Pancreas (tissue), 10 donors: ENCODE data around the gene IL17REL. TPM values are rescaled to one million over a fixed set of nuclear protein-coding genes. Genes with fewer than 3 reads are reported as not detected.
A peak's percentile ranks its signal among the peaks of the same experiment; 100 is the strongest.

Source experiments
- ATAC-seq, 4 donors: fragments of 200-7000 bp; cut with Tn5 transposase; one replicate each; pipeline versions ENCODE4 v1.8.0 to v1.9.1; 2020; ENCODE audit warnings: mild to moderate bottlenecking in 4 of 4, moderate library complexity in 4 of 4
- DNase-seq, 6 donors: peaks; one replicate each; pipeline ENCODE4 v3.0.0-alpha.2; 2020
- FAIRE-seq: peaks from 2 replicates; lab custom pipeline; 2012; peaks lifted over from hg19 to GRCh38; lab: Jason Lieb, UNC
- H3K27ac ChIP-seq, 4 donors: fragments of 200-600 bp; sonication (generic); 1 replicate in 3 of 4; 2 replicates in 1 of 4; pipeline versions ENCODE4 v1.5.0 to v1.8.0; 2020
- H3K27me3 ChIP-seq, 4 donors: fragments of 200-600 bp; one replicate each; pipeline ENCODE4 v1.8.0; 2021
- H3K36me3 ChIP-seq, 3 donors: fragments of 200-600 bp; sonication (generic) in 1 of 3; one replicate each; pipeline versions ENCODE4 v1.5.0 to v1.8.0; 2020 to 2021
- H3K4me1 ChIP-seq, 3 donors: fragments of 200-600 bp; one replicate each; pipeline ENCODE4 v1.8.0; 2021
- H3K4me3 ChIP-seq, 4 donors: fragments of 200-600 bp; sonication (generic) in 2 of 4; one replicate each; pipeline versions ENCODE4 v1.5.0 to v1.8.0; 2020 to 2021
- H3K9me3 ChIP-seq, 4 donors: fragments of 200-600 bp; one replicate each; pipeline ENCODE4 v1.8.0; 2021
- CTCF ChIP-seq, 4 donors: fragments of 200-600 bp; sonication (generic) in 3 of 4; IDR thresholded peaks; one replicate each; pipeline versions ENCODE4 v1.5.0 to v1.8.0; 2021; ENCODE audit warnings: antibody characterized with exemption in 4 of 4
- WGBS, 2 donors: extraction: QIAGEN DNeasy Blood & Tissue Kit; methylation state at CpG; one replicate each; pipeline ENCODE4 v1.1.7; 2013; 5-methylcytosine and 5-hydroxymethylcytosine counted together
- intact Hi-C, 3 donors: fragments of 100-400 bp; cut with DNase I; formaldehyde crosslinking; loops; one replicate each; pipeline versions ENCODE4 v1.11.1 to v1.14.2; 2022
- polyA plus RNA-seq, 2 donors: library from polyadenylated mRNA; stranded (reverse); fragments of 200-250 nt; gene quantifications; one replicate each; pipeline ENCODE4 v1.2.3, GENCODE V29; 2013
- total RNA-seq, 6 donors: library from RNA; stranded (reverse); fragmentation: NEBNext Ultra II Directional in 4 of 6; extraction: Animal tissue kit (Norgen Biotek cat#: 25700) in 4 of 6; gene quantifications; one replicate each; pipeline versions ENCODE4 v1.2.1 to v1.2.4, GENCODE V29; 2021 to 2023
- donor health status: healthy with polysubstance abuse.
- donor health status: DM: no; HTN: no; CAD: no; lungs with moderate emphysema.
- donor health status: DM: no; HTN: no; CAD: no.
- donor health status: control.
- donor health status: control.
- donor health status: Bipolar disorder and iron deficiency.
- donor health status: DM: yes; HTN: yes; CAD: no.
- donor health status: DM: no; HTN: no; CAD: no.
- donor health status: DM: no; HTN: no; CAD: no.
- donor health status: DM: yes; HTN: yes; CAD: no.

The IL17REL gene
- total and polyA plus RNA-seq, 8 donors = not detected

GRCh38 chr22:49968313-49968830, 44.2 kb downstream of the IL17REL start:
- FAIRE-seq = no peak
- peak; percentile 21 to 82 (median 49) for DNase-seq
- ATAC-seq = no peak
- H3K9me3 ChIP-seq = no peaks in the 10 kb centered on the region
- peaks cover 5 to 46% (median 19%) of the 10 kb centered on the region in 3 donors for H3K4me1 ChIP-seq
- H3K27me3 ChIP-seq = no peaks in the 10 kb centered on the region
- intact Hi-C loops = no loop called here
- TF ChIP-seq CTCF (IDR thresholded peaks at IDR 0.05) = no peak
- H3K4me3 ChIP-seq = no peak overlapping the region
- 94 to 95% methylated on average over 11 of the region's 11 CpGs for WGBS, 2 donors
- peaks cover 0 to 10% (median 8%) of the 10 kb centered on the region in 3 donors for H3K36me3 ChIP-seq
- H3K27ac ChIP-seq = peak overlapping the region in 2 of 4 donors; percentile 67 to 84

- peak in 5 of 6 donors; percentile 71 to 77 (median 76) for DNase-seq
- Histone ChIP-seq H3K27ac (peak overlapping the region in 3 of 4 donors; percentile 22 to 84 (median 67)), H3K27me3 (no peaks in the 10 kb centered on the region), H3K9me3 (no peaks in the 10 kb centered on the region), H3K4me1 (peaks cover 11 to 52% (median 25%) of the 10 kb centered on the region in 3 donors), H3K4me3 (peak overlapping the region in 1 of 4 donors; percentile 17), H3K36me3 (peaks cover 0 to 17% (median 14%) of the 10 kb centered on the region in 3 donors)
- peak in 2 of 4 donors; percentile 5 to 41 for ATAC-seq
- WGBS, 2 donors = 29 to 39% methylated on average over 18 of the region's 18 CpGs
- intact Hi-C loops = no loop called here
- FAIRE-seq = no peak
- no peak for TF ChIP-seq CTCF (IDR thresholded peaks at IDR 0.05)
These were observed 44.8 kb downstream of the IL17REL start for GRCh38 chr22:49967706-49968208.

GRCh38 chr22:49966774-49967705, 45.5 kb downstream of the IL17REL start:
- 56 to 58% methylated on average over 36 of the region's 36 CpGs for WGBS, 2 donors
- no peaks in the 10 kb centered on the region for H3K9me3 ChIP-seq
- ATAC-seq (peak in 2 of 4 donors; percentile 1 to 2), FAIRE-seq (no peak), DNase-seq (peak in 5 of 6 donors; percentile 43 to 80 (median 59))
- H3K4me3 ChIP-seq = peak overlapping the region in 1 of 4 donors; percentile 17
- peak overlapping the region; percentile 22 to 84 (median 44) for H3K27ac ChIP-seq
- peaks cover 0 to 19% (median 17%) of the 10 kb centered on the region in 3 donors for H3K36me3 ChIP-seq
- TF ChIP-seq CTCF (IDR thresholded peaks at IDR 0.05) = no peak
- intact Hi-C loops = no loop called here
- peaks cover 14 to 54% (median 27%) of the 10 kb centered on the region in 3 donors for H3K4me1 ChIP-seq
- no peaks in the 10 kb centered on the region for H3K27me3 ChIP-seq

GRCh38 chr22:49966041-49966773, 46.4 kb downstream of the IL17REL start:
- Histone ChIP-seq H3K4me1 (peaks cover 14 to 54% (median 19%) of the 10 kb centered on the region in 3 donors), H3K27me3 (no peaks in the 10 kb centered on the region), H3K4me3 (peak overlapping the region in 1 of 4 donors; percentile 17), H3K27ac (peak overlapping the region in 3 of 4 donors; percentile 22 to 84 (median 67)), H3K9me3 (no peaks in the 10 kb centered on the region), H3K36me3 (peaks cover 0 to 19% (median 17%) of the 10 kb centered on the region in 3 donors)
- TF ChIP-seq CTCF (IDR thresholded peaks at IDR 0.05) = no peak
- intact Hi-C loops = no loop called here
- ATAC-seq (no peak), FAIRE-seq (no peak), DNase-seq (peak; percentile 29 to 82 (median 51))
- 89% methylated on average over 9 to 11 of the region's 11 CpGs for WGBS, 2 donors
